Measurements from ENCODE around the gene F12. TPM values are rescaled to one million over a fixed set of nuclear protein-coding genes. Genes with fewer than 3 reads are reported as not detected.

The F12 gene
- total and polyA plus RNA-seq, 2 of the 8 experiments (the other 6 are each of a cell fraction or from before 2014, with no cell fraction given): 6.5 to 7.8 TPM

- Histone ChIP-seq H3K9me3 (ENCODE audit: insufficient read depth in 2 of 2, low read depth in 1 of 2, low read length in 1 of 2) (no peaks in the 10 kb centered on the region), H2BK12ac (ENCODE audit: low read depth, low read length) (no peak overlapping the region), H3K4ac (replicated peaks; ENCODE audit: insufficient read length, low read depth, low read length) (no peak overlapping the region), H4K20me1 (replicated peaks in 1 of 2; ENCODE audit: control insufficient read depth in 1 of 2, insufficient read depth in 2 of 2, low read length in 2 of 2) (peaks cover 0 to 5% of the 10 kb centered on the region in 2 experiments), H3K14ac (ENCODE audit: insufficient read length) (no peak overlapping the region), H2AK5ac (ENCODE audit: low read depth, low read length) (no peak overlapping the region), H3K36me3 (ENCODE audit: control insufficient read depth in 2 of 4, insufficient read depth in 4 of 4, low read length in 3 of 4) (no peaks in the 10 kb centered on the region; a peak in 1 of 8 replicates), H3K4me1 (replicated peaks in 1 of 4; ENCODE audit: control insufficient read depth in 3 of 4, insufficient read depth in 4 of 4, low read length in 3 of 4) (peaks cover 0 to 10% (median 4%) of the 10 kb centered on the region in 4 experiments; a peak in 4 of 7 replicates), H2BK15ac (ENCODE audit: low read length) (no peak overlapping the region), H2AFZ (ENCODE audit: low read length) (no peak overlapping the region), H4K91ac (replicated peaks; ENCODE audit: insufficient read length, low read length) (no peak overlapping the region), H3K18ac (ENCODE audit: extremely low read depth, low read length) (no peak overlapping the region), H3K4me2 (ENCODE audit: insufficient read depth in 1 of 2, low read depth in 2 of 2, low read length in 2 of 2) (no peak overlapping the region), H3K79me2 (ENCODE audit: control insufficient read depth in 1 of 2, insufficient read depth in 2 of 2, low read length in 2 of 2) (peaks cover 12 to 21% of the 10 kb centered on the region in 2 experiments), H4K8ac (ENCODE audit: extremely low read depth, insufficient read depth, low read length) (no peak overlapping the region), H3K79me1 (ENCODE audit: low read depth, low read length) (peaks cover 12% of the 10 kb centered on the region; the same call in 1 of the 2 replicates), H2BK5ac (ENCODE audit: low read depth, low read length) (no peak overlapping the region), H3K4me3 (ENCODE audit: extremely low read depth in 1 of 4, insufficient read depth in 2 of 4, low read depth in 3 of 4, low read length in 4 of 4) (no peak overlapping the region), H3K23me2 (ENCODE audit: low read depth, low read length) (peaks cover 8% of the 10 kb centered on the region), H3K23ac (ENCODE audit: insufficient read length) (no peak overlapping the region), H3K27me3 (replicated peaks in 1 of 4; ENCODE audit: control insufficient read depth in 3 of 4, extremely low read depth in 1 of 4, insufficient read depth in 3 of 4, low read length in 3 of 4) (peaks cover 0 to 5% (median 0%) of the 10 kb centered on the region in 4 experiments; a peak in 2 of 7 replicates), H4K5ac (ENCODE audit: insufficient read length, low read depth, low read length) (no peak overlapping the region), H2BK120ac (replicated peaks; ENCODE audit: low read depth, low read length) (no peak overlapping the region), H2BK20ac (ENCODE audit: low read length) (no peak overlapping the region), H3K27ac (ENCODE audit: low read depth, low read length) (no peak overlapping the region), H3K9ac (replicated peaks in 1 of 4; ENCODE audit: extremely low read depth in 1 of 4, low read depth in 3 of 4, low read length in 3 of 4) (no peak overlapping the region), H3K56ac (replicated peaks; ENCODE audit: insufficient read length, low read depth, low read length) (no peak overlapping the region)
- ChIA-PET CTCF (ENCODE audit: partially characterized antibody) (interaction anchor here (1.1 to 11.2 kb wide), 3 partner anchors 14 to 98 kb away, joined by 3 to 142 read pairs (median 11); no protein-coding TSS in a partner anchor), POLR2A (ENCODE audit: partially characterized antibody) (interaction anchor here (1.0 to 8.1 kb wide), 4 partner anchors 11 to 118 kb away, joined by 3 to 66 read pairs (median 4); no protein-coding TSS in a partner anchor)
- no peak for FAIRE-seq
- no peak for DNase-seq (ENCODE audit: low read depth in 1 of 2, low spot score in 2 of 2)
- 87% methylated on average over 3 of the region's 3 CpGs; no CpG with 5 or more reads in 1 of the 2 experiments for WGBS, 2 experiments (ENCODE audit: extremely low coverage in 1 of 2, insufficient coverage in 1 of 2, insufficient read length in 1 of 2, insufficient replicate concordance in 2 of 2, low coverage in 1 of 2, low lambda C conversion rate in 2 of 2, missing lambda C conversion rate in 1 of 2)
- TF ChIP-seq FOSL1 (IDR thresholded peaks at IDR 0.05; ENCODE audit: insufficient read depth, low read depth, low read length): no peak
- TF ChIP-seq MAX (IDR thresholded peaks at IDR 0.05): no peak
- no peak for TF ChIP-seq CHD2 (IDR thresholded peaks at IDR 0.05; ENCODE audit: low read length)
- TF ChIP-seq BACH1 (IDR thresholded peaks at IDR 0.05; ENCODE audit: low read length): no peak
- no peak for TF ChIP-seq KDM1A (IDR thresholded peaks at IDR 0.05; ENCODE audit: borderline replicate concordance, low read length)
- TF ChIP-seq EGR1 (IDR thresholded peaks at IDR 0.05; ENCODE audit: borderline replicate concordance, low read depth, low read length): no peak
- TF ChIP-seq SP4 (IDR thresholded peaks at IDR 0.05; ENCODE audit: low read length): no peak
- TF ChIP-seq ATF3 (IDR thresholded peaks at IDR 0.05; ENCODE audit: insufficient read depth, low read depth, low read length): no peak
- no peak for TF ChIP-seq BCL11A (IDR thresholded peaks at IDR 0.05; ENCODE audit: low read depth in 2 of 2, low read length in 2 of 2)
- TF ChIP-seq CEBPB (IDR thresholded peaks at IDR 0.05; ENCODE audit: low read depth, low read length): no peak
- TF ChIP-seq TAF7 (optimal IDR thresholded peaks at IDR 0.05; ENCODE audit: borderline replicate concordance, low read depth, low read length): no peak
- no peak for TF ChIP-seq KDM5A (IDR thresholded peaks at IDR 0.05; ENCODE audit: low read length)
- no peak for TF ChIP-seq TCF12 (IDR thresholded peaks at IDR 0.05; ENCODE audit: low read depth, low read length)
- no peak for TF ChIP-seq ZNF274 (IDR thresholded peaks at IDR 0.05; ENCODE audit: borderline replicate concordance, extremely low read depth, low read length)
These were observed 55.1 kb downstream of the F12 start for GRCh38 chr5:177354256-177354655.
